ENCODE data around the gene DOCK4.

DNA sequence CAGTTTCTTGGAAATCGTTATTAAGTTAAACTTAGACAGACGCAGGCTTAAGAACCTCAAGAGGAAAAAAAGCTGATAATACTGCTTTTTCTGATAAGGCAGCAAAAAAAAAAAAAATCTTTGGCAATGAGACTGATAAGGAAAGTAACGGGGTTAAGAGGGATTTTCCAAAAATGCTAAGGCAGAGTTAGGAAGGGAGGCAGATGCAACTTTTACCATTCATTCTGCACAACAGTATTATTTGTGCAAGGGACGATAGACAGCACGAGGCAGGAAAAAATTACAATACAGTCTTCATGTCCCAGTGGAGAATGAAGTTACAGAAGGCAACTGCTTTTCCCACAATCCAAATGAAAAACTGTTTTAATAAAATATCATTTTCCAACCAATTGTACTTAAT, 194.0 kb downstream of the DOCK4 start:
- TF ChIP-seq CTCF (conservative IDR thresholded peaks at IDR 0.05) (no peak), ZFX (IDR thresholded peaks at IDR 0.05) (no peak)

All from C4-2B (cell line).